ENCODE results near the gene MPEG1. TPM values are rescaled to one million over a fixed set of nuclear protein-coding genes. Genes with fewer than 3 reads are reported as not detected.

MPEG1 gene
- total and polyA plus RNA-seq, 4 donors: 7.0 to 63.5 (median 36.9) TPM

GRCh38 chr11:59224351-59224928 lies 11.7 kb upstream of the MPEG1 start:
- ATAC-seq (ENCODE audit: insufficient read depth, low FRiP score) (peak; percentile 49), DNase-seq (peak; percentile 53 to 83 (median 82))
- H3K9me3 ChIP-seq (ENCODE audit: control insufficient read depth in 4 of 4, insufficient read depth in 3 of 4, low read length in 3 of 4): peaks cover 0 to 4% (median 0%) of the 10 kb centered on the region in 4 donors
- no peaks in the 10 kb centered on the region for H3K36me3 ChIP-seq (ENCODE audit: control insufficient read depth in 4 of 4, insufficient read depth in 4 of 4, low read length in 4 of 4)
- 9 to 18% methylated on average over 4 of the region's 4 CpGs for WGBS, 2 donors
- no peak overlapping the region for H3K9ac ChIP-seq (ENCODE audit: insufficient read depth in 1 of 2, low read length in 2 of 2)
- peaks cover 0 to 2% (median 0%) of the 10 kb centered on the region in 3 donors for H3K27me3 ChIP-seq (ENCODE audit: control insufficient read depth in 3 of 3, insufficient read depth in 3 of 3, low read length in 2 of 3)
- no peak overlapping the region for H3K4me3 ChIP-seq
- TF ChIP-seq CTCF (IDR thresholded peaks at IDR 0.05; ENCODE audit: control extremely low read depth, extremely low read depth): no peak
- H3K4me1 ChIP-seq (ENCODE audit: control insufficient read depth in 5 of 5, insufficient read depth in 5 of 5, low read length in 5 of 5): peaks cover 0 to 7% (median 0%) of the 10 kb centered on the region in 5 donors
- H3K27ac ChIP-seq (ENCODE audit: low read depth in 1 of 2, low read length in 1 of 2): peak overlapping the region; percentile 30 to 79

DNA sequence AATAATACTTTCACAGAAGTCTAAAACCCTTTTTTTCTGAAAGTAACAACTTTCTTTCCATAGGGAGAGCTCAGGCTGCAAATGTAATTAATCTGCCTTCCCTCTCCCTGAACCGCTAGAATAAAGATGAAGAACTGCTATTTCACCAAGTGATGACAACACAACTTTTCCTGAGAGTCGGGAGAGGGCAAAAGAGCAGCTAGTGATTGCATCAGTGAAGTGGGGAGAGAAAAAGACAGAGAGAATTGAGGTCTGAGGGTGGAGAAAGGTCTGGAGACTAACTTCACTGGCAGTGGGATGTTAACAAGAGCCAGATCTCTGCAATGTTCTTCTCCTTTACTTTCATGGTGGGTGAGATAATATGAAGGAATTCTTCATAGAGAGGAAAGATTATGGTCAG lies 10.9 kb upstream of the MPEG1 start:
- H3K4me3 ChIP-seq: no peak overlapping the region
- 21 to 50% methylated on average over 2 of the region's 2 CpGs for WGBS, 2 donors
- H3K4me1 ChIP-seq (ENCODE audit: control insufficient read depth in 5 of 5, insufficient read depth in 5 of 5, low read length in 5 of 5): peaks cover 0 to 7% (median 0%) of the 10 kb centered on the region in 5 donors
- no peaks in the 10 kb centered on the region for H3K36me3 ChIP-seq (ENCODE audit: control insufficient read depth in 4 of 4, insufficient read depth in 4 of 4, low read length in 4 of 4)
- no peak for TF ChIP-seq CTCF (IDR thresholded peaks at IDR 0.05; ENCODE audit: control extremely low read depth, extremely low read depth)
- DNase-seq (no peak), ATAC-seq (ENCODE audit: insufficient read depth, low FRiP score) (no peak)
- peaks cover 0 to 4% (median 0%) of the 10 kb centered on the region in 4 donors for H3K9me3 ChIP-seq (ENCODE audit: control insufficient read depth in 4 of 4, insufficient read depth in 3 of 4, low read length in 3 of 4)
- peaks cover 0 to 2% (median 0%) of the 10 kb centered on the region in 3 donors for H3K27me3 ChIP-seq (ENCODE audit: control insufficient read depth in 3 of 3, insufficient read depth in 3 of 3, low read length in 2 of 3)
- H3K27ac ChIP-seq (ENCODE audit: low read depth in 1 of 2, low read length in 1 of 2): peak overlapping the region; percentile 56 to 69
- H3K9ac ChIP-seq (ENCODE audit: insufficient read depth in 1 of 2, low read length in 2 of 2): no peak overlapping the region

- Histone ChIP-seq H3K9ac (ENCODE audit: insufficient read depth in 1 of 2, low read length in 2 of 2) (no peak overlapping the region), H3K9me3 (ENCODE audit: control insufficient read depth in 4 of 4, insufficient read depth in 3 of 4, low read length in 3 of 4) (peaks cover 0 to 4% (median 0%) of the 10 kb centered on the region in 4 donors), H3K4me3 (no peak overlapping the region), H3K27ac (ENCODE audit: low read depth in 1 of 2, low read length in 1 of 2) (peak overlapping the region; percentile 4 to 50), H3K36me3 (ENCODE audit: control insufficient read depth in 4 of 4, insufficient read depth in 4 of 4, low read length in 4 of 4) (no peaks in the 10 kb centered on the region), H3K27me3 (ENCODE audit: control insufficient read depth in 3 of 3, insufficient read depth in 3 of 3, low read length in 2 of 3) (peaks cover 0 to 2% (median 0%) of the 10 kb centered on the region in 3 donors), H3K4me1 (ENCODE audit: control insufficient read depth in 5 of 5, insufficient read depth in 5 of 5, low read length in 5 of 5) (peaks cover 0 to 7% (median 0%) of the 10 kb centered on the region in 5 donors)
- WGBS, 2 donors: 92 to 95% methylated on average over 1 of the region's 1 CpG
- no peak for TF ChIP-seq CTCF (IDR thresholded peaks at IDR 0.05; ENCODE audit: control extremely low read depth, extremely low read depth)
- ATAC-seq (ENCODE audit: insufficient read depth, low FRiP score) (no peak), DNase-seq (no peak)
Measured at GRCh38 chr11:59223177-59223576, 10.4 kb upstream of the MPEG1 start.
